H9 (cell line): ENCODE measurements around the gene TMX1. TPM values are rescaled to one million over a fixed set of nuclear protein-coding genes. Genes with fewer than 3 reads are reported as not detected.

ENCODE experiments used
- DNase-seq: peaks from one replicate; pipeline ENCODE4 v3.0.0-alpha.2; 2017
- H2AFZ ChIP-seq: one replicate; pipeline ENCODE4 v1.6.1; 2013; ENCODE audit warnings: mild to moderate bottlenecking, low read length, control low read depth, moderate library complexity
- H2AK5ac ChIP-seq: 2 replicates; pipeline ENCODE4 v1.6.1; 2013; ENCODE audit warnings: low read length, control low read depth, mixed read lengths; ENCODE audit not compliant: insufficient read length
- H2BK120ac ChIP-seq: one replicate; pipeline ENCODE4 v1.6.1; 2013; ENCODE audit warnings: low read depth, mild to moderate bottlenecking, low read length, control low read depth, inconsistent platforms; ENCODE audit not compliant: poor library complexity, severe bottlenecking
- H2BK12ac ChIP-seq: 2 replicates; pipeline ENCODE4 v1.6.1; 2013; ENCODE audit warnings: low read length, control low read depth, mixed read lengths, low read depth; ENCODE audit not compliant: insufficient read length
- H2BK15ac ChIP-seq: 2 replicates; pipeline ENCODE4 v1.6.1; 2013; ENCODE audit warnings: low read depth, low read length, control low read depth
- H2BK20ac ChIP-seq: one replicate; pipeline ENCODE4 v1.6.1; 2013; ENCODE audit warnings: low read depth, mild to moderate bottlenecking, low read length, control low read depth, inconsistent platforms; ENCODE audit not compliant: poor library complexity, severe bottlenecking
- H2BK5ac ChIP-seq: 2 replicates; pipeline ENCODE4 v1.6.1; 2013; ENCODE audit warnings: low read length, control low read depth, mixed read lengths; ENCODE audit not compliant: insufficient read length
- H3K14ac ChIP-seq: 2 replicates; pipeline ENCODE4 v1.6.1; 2013; ENCODE audit warnings: low read length, control low read depth; ENCODE audit not compliant: insufficient read depth
- H3K18ac ChIP-seq: 2 replicates; pipeline ENCODE4 v1.6.1; 2013; ENCODE audit warnings: low read depth, mild to moderate bottlenecking, mixed read lengths, low read length, control low read depth; ENCODE audit not compliant: insufficient read length
- H3K23ac ChIP-seq: 2 replicates; pipeline ENCODE4 v1.6.1; 2013; ENCODE audit warnings: low read length, control low read depth, mixed read lengths, low read depth; ENCODE audit not compliant: insufficient read length
- H3K23me2 ChIP-seq: 2 replicates; pipeline ENCODE4 v1.6.1; 2013; ENCODE audit warnings: low read depth, mild to moderate bottlenecking, mixed read lengths, low read length, control low read depth; ENCODE audit not compliant: insufficient read length, poor library complexity, severe bottlenecking
- H3K27ac ChIP-seq: 2 replicates; pipeline ENCODE4 v1.5.1; 2013; ENCODE audit warnings: low read length, control low read depth, mixed read lengths, low read depth; ENCODE audit not compliant: insufficient read length
- H3K27me3 ChIP-seq: 2 replicates; pipeline ENCODE4 v1.6.1; 2013; ENCODE audit warnings: low read length, control low read depth, inconsistent platforms; ENCODE audit not compliant: insufficient read depth
- H3K4ac ChIP-seq: 2 replicates; pipeline ENCODE4 v1.6.1; 2013; ENCODE audit warnings: low read depth, mild to moderate bottlenecking, control low read depth, inconsistent platforms, low read length, moderate library complexity
- H3K4me1 ChIP-seq: 2 replicates; pipeline ENCODE4 v1.6.1; 2013; ENCODE audit warnings: low read length, control low read depth, inconsistent platforms; ENCODE audit not compliant: insufficient read depth
- H3K4me2 ChIP-seq: 2 replicates; pipeline ENCODE4 v1.6.1; 2013; ENCODE audit warnings: low read length, control low read depth, mixed read lengths; ENCODE audit not compliant: insufficient read length, insufficient read depth
- H3K56ac ChIP-seq: 2 replicates; pipeline ENCODE4 v1.6.1; 2013; ENCODE audit warnings: low read depth, mild to moderate bottlenecking, mixed read lengths, low read length, control low read depth; ENCODE audit not compliant: insufficient read length
- H3K79me1 ChIP-seq: 2 replicates; pipeline ENCODE4 v1.6.1; 2013; ENCODE audit warnings: low read depth, mild to moderate bottlenecking, moderate library complexity, low read length, control low read depth, inconsistent platforms; ENCODE audit not compliant: insufficient read depth, poor library complexity, severe bottlenecking
- H3K79me2 ChIP-seq: 2 replicates; pipeline ENCODE4 v1.6.1; 2013; ENCODE audit warnings: low read length, control low read depth, inconsistent platforms; ENCODE audit not compliant: insufficient read depth
- H3K9ac ChIP-seq: 2 replicates; pipeline ENCODE4 v1.6.1; 2013; ENCODE audit warnings: low read length, control low read depth, mixed read lengths; ENCODE audit not compliant: insufficient read length; ENCODE audit errors: extremely low read depth
- H3K9me3 ChIP-seq: one replicate; pipeline ENCODE4 v1.6.1; 2013; ENCODE audit warnings: low read depth, low read length, inconsistent platforms; ENCODE audit not compliant: control insufficient read depth
- H3T11ph ChIP-seq: one replicate; pipeline ENCODE4 v1.6.1; 2013; ENCODE audit warnings: mild to moderate bottlenecking, low read length, control low read depth, inconsistent platforms
- H4K20me1 ChIP-seq: one replicate; pipeline ENCODE4 v1.6.1; 2013; ENCODE audit not compliant: control insufficient read depth, insufficient read length, insufficient read depth
- H4K5ac ChIP-seq: 2 replicates; pipeline ENCODE4 v1.6.1; 2013; ENCODE audit warnings: low read depth, mild to moderate bottlenecking, mixed read lengths, low read length, control low read depth; ENCODE audit not compliant: insufficient read length
- H4K8ac ChIP-seq: replicated peaks from 2 replicates; pipeline ENCODE4 v1.6.1; 2013; ENCODE audit warnings: low read length, control low read depth, mixed read lengths, low read depth; ENCODE audit not compliant: insufficient read length
- H4K91ac ChIP-seq: 2 replicates; pipeline ENCODE4 v1.6.1; 2013; ENCODE audit warnings: low read depth, mild to moderate bottlenecking, moderate library complexity, mixed read lengths, low read length, control low read depth; ENCODE audit not compliant: insufficient read length
- H3K27ac Mint-ChIP-seq, 3 experiments: 2 replicates in 2 of 3; 3 replicates in 1 of 3; pipeline ENCODE4 v1.8.0; 2020 to 2021; ENCODE audit warnings: mixed read lengths in 3 of 3, mild to moderate bottlenecking in 1 of 3, moderate library complexity in 1 of 3
- H3K27me3 Mint-ChIP-seq: 2 replicates; pipeline ENCODE4 v1.8.0; 2021; ENCODE audit warnings: low read depth, mild to moderate bottlenecking, moderate library complexity, mixed read lengths
- H3K36me3 Mint-ChIP-seq, 3 experiments: 2 replicates in 2 of 3; 3 replicates in 1 of 3; pipeline ENCODE4 v1.8.0; 2020 to 2021; ENCODE audit warnings: low read depth in 3 of 3, mixed read lengths in 3 of 3; ENCODE audit not compliant: insufficient read depth in 1 of 3
- H3K4me1 Mint-ChIP-seq, 2 experiments: 2 replicates each; pipeline ENCODE4 v1.8.0; 2020; ENCODE audit warnings: mixed read lengths in 2 of 2
- H3K4me3 Mint-ChIP-seq, 2 experiments: 2 replicates in 1 of 2; 3 replicates in 1 of 2; pipeline ENCODE4 v1.8.0; 2020 to 2021; ENCODE audit warnings: mild to moderate bottlenecking in 2 of 2, mixed read lengths in 2 of 2, moderate library complexity in 1 of 2
- H3K9me3 Mint-ChIP-seq, 2 experiments: 2 replicates in 1 of 2; 3 replicates in 1 of 2; pipeline ENCODE4 v1.8.0; 2020; ENCODE audit warnings: mild to moderate bottlenecking in 2 of 2, mixed read lengths in 2 of 2, moderate library complexity in 1 of 2
- WGBS: extraction: QIAGEN DNeasy Blood & Tissue Kit; methylation state at CpG from one replicate; pipeline ENCODE4 v1.1.7; 2013; ENCODE audit warnings: missing lambda C conversion rate, low lambda C conversion rate, mixed read lengths; ENCODE audit not compliant: insufficient read length; ENCODE audit errors: extremely low coverage; 5-methylcytosine and 5-hydroxymethylcytosine counted together
- total RNA-seq: library from RNA; stranded (reverse); gene quantifications from 2 replicates; pipeline ENCODE4 v1.2.1, GENCODE V29; 2021
- TF ChIP-seq, protein P1 (sequence below): fragments of 200-600 bp; sonication (generic); conservative IDR thresholded peaks from 3 replicates; pipeline ENCODE4 v1.8.0; 2021; ENCODE audit warnings: antibody characterized with exemption, mild to moderate bottlenecking

Gene TMX1
- total RNA-seq, 1 experiment from 2014 or later, result 83.5 TPM

DNA sequence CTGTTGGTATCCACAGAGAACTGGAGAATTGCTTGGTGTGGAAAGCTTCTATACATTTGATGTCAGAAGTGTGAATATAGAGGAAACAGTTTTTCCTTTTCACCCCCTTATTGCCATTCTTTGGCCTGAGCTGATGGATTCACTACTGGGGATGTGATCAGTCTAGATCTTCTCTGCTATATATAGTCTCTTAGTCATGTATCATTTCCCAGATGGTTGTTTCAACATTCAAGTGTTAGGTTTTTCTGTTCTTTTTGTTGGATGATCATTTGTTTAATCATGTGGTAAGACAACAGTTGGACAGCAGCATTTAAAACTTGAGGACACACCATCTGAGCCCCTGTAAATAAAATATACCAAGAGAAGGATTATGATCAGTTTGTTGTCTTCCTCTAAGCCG, 29.6 kb downstream of the TMX1 start:
- no peak overlapping the region for H2BK20ac ChIP-seq
- H3K56ac ChIP-seq, result no peak overlapping the region
- no peaks in the 10 kb centered on the region for H3K23me2 ChIP-seq
- no peak overlapping the region for H3K23ac ChIP-seq
- peaks cover 3 to 15% (median 5%) of the 10 kb centered on the region in 3 experiments; a peak in 6 of 7 replicates for H3K36me3 Mint-ChIP-seq
- no peak overlapping the region for H3K9ac ChIP-seq
- H3K4me1 Mint-ChIP-seq, result peaks cover 4 to 5% of the 10 kb centered on the region in 2 experiments; a peak in 3 of 4 replicates
- H2BK12ac ChIP-seq, result no peak overlapping the region
- no peaks in the 10 kb centered on the region for H3K9me3 ChIP-seq
- no peaks in the 10 kb centered on the region for H3K79me2 ChIP-seq
- H3K4me3 Mint-ChIP-seq, result no peak overlapping the region
- H3K27ac Mint-ChIP-seq, result no peak overlapping the region
- H2BK15ac ChIP-seq, result no peak overlapping the region
- H3K4me1 ChIP-seq, result no peaks in the 10 kb centered on the region
- no peaks in the 10 kb centered on the region for H4K20me1 ChIP-seq
- H3T11ph ChIP-seq, result no peak overlapping the region
- no peak overlapping the region for H4K91ac ChIP-seq
- no peaks in the 10 kb centered on the region for H3K79me1 ChIP-seq
- no peak overlapping the region for H4K5ac ChIP-seq
- H2BK5ac ChIP-seq, result no peak overlapping the region
- H3K14ac ChIP-seq, result no peak overlapping the region
- TF ChIP-seq, protein P1, sequence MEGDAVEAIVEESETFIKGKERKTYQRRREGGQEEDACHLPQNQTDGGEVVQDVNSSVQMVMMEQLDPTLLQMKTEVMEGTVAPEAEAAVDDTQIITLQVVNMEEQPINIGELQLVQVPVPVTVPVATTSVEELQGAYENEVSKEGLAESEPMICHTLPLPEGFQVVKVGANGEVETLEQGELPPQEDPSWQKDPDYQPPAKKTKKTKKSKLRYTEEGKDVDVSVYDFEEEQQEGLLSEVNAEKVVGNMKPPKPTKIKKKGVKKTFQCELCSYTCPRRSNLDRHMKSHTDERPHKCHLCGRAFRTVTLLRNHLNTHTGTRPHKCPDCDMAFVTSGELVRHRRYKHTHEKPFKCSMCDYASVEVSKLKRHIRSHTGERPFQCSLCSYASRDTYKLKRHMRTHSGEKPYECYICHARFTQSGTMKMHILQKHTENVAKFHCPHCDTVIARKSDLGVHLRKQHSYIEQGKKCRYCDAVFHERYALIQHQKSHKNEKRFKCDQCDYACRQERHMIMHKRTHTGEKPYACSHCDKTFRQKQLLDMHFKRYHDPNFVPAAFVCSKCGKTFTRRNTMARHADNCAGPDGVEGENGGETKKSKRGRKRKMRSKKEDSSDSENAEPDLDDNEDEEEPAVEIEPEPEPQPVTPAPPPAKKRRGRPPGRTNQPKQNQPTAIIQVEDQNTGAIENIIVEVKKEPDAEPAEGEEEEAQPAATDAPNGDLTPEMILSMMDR, result no peak
- no peak overlapping the region for H3K18ac ChIP-seq
- no peak overlapping the region for H3K27ac ChIP-seq
- H3K4ac ChIP-seq, result no peak overlapping the region
- no peak overlapping the region for H2BK120ac ChIP-seq
- H2AK5ac ChIP-seq, result no peak overlapping the region
- no CpG with 5 or more reads among the region's 1 CpG for WGBS
- H2AFZ ChIP-seq, result no peak overlapping the region
- H3K27me3 ChIP-seq, result no peaks in the 10 kb centered on the region
- no peak overlapping the region for H3K4me2 ChIP-seq
- no peak for DNase-seq
- H4K8ac ChIP-seq, result no peak overlapping the region
- no peaks in the 10 kb centered on the region for H3K9me3 Mint-ChIP-seq
- no peaks in the 10 kb centered on the region for H3K27me3 Mint-ChIP-seq
